ENCODE measurements around the gene HTD2.
"Not testable (repeated sequence)": the region's sequence is repeated elsewhere in the genome, so short reads cannot be mapped to it uniquely, and the experiment has no call there.

HTD2 gene

DNA sequence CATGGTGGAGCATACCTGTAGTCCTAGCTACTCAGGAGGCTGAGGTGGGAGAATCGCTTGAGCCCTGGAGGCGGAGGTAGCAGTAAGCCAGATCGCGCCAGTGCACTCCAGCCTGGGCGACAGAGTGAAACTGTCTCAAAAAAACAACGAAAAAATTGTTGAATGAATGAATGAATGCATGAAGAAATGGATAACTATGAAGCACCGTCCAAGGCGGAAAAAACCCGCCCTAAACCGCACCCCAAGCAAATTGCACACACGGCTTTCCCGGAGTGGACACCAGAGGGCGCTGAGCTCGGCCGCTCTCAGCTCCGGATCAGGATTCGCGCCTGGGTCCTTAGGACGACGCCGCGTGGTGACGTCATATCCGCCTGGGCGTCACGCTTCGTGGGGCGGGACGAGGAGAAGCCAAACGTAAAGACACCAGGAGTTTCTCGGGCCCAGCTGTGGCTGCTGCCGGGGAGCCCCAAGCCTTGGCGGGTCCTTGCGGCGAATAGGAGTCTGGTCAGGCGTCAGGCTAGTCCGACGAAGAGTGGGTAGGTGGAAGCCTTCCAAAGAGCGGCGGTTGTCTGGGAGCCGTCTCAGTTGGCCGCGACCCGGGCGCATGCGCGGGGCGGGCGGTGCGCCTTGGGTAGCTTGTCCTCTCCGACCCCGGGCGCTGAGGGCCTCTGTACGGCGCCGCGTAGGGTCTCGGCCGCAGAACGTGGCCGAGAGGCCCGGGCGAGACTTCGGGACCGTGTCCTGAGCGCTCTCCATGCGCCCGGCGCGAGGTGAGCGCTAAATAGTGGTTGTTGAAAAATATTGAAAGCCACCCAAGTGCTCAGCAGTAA is at the start of gene HTD2, which contains the start of gene RPP14:
HTD2 (plus strand) TSS at position 639 of the 830 bp plus-strand sequence. CDS start 11,094 bp downstream, outside the sequence.
RPP14 (plus strand) TSS at position 364 of the 830 bp plus-strand sequence. CDS start 4,085 bp downstream, outside the sequence.
- peak; percentile 99 for DNase-seq

- no peak for DNase-seq
Measured at GRCh38 chr3:58258392-58259055, 47.8 kb upstream of the HTD2 start.

DNA sequence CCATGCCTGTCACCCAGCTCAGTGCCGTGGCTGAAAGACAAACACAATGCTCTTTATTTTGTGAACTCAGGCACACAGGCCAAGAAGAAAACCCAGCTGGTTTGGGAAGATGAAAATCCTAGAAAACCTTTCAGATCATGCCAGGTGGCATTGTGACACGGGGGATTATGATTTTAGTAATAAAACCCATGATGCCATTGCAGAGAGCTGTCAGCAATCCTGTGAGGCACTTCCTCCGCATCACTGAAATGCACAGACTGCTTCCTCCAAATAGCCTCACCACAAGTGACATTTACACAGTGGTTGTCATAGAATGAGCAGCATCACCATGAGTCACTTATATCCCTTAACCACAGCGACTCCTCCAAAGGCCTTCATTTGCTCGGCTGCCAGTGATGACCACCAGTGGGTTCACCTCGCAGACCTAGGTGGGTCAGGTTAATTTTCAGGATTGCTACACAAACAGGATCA is 46.0 kb upstream of the HTD2 start:
- DNase-seq = peak; percentile 91

DNA sequence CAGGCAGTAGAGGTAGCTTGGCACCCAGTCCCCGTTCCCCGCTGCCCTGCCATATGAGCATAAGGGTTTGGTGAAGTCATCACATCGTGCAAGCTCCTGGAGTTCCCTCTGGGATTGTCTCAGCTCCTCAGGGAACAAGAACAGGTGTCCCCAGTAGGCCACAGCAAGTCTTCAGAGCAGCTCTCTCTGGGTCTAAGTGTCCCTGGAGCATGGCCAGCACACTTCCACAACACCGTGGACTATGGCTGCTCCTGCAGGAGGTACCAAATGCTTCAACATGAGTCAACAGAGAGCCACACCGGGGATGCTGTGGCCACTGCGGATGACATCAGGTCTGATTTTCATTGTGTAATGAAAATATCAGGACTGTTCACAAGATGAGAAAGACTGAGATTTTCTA is 45.6 kb upstream of the HTD2 start:
- peak; percentile 56 for DNase-seq

- no peak for DNase-seq
Measured at GRCh38 chr3:58261954-58262666, 44.2 kb upstream of the HTD2 start.

DNA sequence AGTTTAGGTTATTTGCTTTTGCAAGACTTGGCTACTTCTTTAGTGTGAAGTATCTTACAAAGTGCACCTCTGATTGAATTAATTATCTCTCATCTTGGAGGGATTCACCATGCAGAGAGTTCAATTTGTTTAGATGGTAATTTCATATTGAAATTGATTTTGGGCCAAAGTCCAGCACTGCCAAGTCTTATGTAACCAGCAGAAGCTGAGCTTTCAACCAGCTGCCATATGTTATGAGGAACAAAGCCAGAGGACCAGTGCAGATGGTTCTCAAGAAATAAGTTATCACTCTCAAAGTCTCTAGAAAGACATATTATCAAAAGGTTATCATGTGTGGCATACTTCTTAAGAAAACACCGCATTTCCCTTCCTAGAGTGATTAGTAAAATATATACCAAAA is 39.7 kb upstream of the HTD2 start:
- DNase-seq = no peak

DNA sequence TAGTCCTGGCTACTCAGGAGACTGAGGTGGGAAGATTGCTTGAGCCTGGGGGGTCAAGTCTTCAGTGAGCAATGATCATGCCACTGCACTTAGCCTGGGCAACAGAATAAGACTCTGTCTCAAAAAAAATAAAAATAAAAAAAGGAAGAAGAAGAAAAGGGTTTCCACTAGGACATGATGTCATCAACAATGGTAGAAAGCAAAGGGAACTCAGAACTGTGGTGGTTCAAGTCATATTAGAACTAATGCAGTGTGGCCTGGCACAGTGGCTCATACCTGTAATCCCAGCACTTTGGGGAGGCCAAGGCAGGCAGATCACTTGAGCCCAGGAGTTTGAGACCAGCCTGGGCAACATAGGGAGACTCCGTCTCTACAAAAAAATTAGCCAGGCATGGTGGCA is 38.8 kb upstream of the HTD2 start:
- peak; percentile 39 for DNase-seq

DNA sequence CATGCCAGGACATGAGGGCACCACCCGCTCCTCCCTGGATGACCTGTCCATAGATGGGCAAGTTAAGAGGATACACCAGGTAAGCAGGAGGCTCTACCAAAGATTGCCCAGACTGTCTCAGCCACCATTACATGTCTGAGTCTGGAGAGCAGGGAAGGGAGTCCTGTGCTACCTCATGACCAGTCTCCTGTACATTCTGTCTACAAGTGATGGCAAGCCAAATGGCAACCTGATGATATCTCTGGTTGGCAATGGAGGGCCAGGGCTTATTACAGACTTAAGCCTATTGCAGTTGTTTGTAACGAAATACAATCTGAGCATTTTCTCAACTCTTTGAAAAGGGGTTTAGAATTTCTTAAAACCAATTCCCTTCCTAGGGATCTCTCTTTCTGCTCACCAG is 37.0 kb upstream of the HTD2 start:
- DNase-seq = no peak

- DNase-seq = no peak
Measured at GRCh38 chr3:58270485-58270884, 35.8 kb upstream of the HTD2 start.

DNA sequence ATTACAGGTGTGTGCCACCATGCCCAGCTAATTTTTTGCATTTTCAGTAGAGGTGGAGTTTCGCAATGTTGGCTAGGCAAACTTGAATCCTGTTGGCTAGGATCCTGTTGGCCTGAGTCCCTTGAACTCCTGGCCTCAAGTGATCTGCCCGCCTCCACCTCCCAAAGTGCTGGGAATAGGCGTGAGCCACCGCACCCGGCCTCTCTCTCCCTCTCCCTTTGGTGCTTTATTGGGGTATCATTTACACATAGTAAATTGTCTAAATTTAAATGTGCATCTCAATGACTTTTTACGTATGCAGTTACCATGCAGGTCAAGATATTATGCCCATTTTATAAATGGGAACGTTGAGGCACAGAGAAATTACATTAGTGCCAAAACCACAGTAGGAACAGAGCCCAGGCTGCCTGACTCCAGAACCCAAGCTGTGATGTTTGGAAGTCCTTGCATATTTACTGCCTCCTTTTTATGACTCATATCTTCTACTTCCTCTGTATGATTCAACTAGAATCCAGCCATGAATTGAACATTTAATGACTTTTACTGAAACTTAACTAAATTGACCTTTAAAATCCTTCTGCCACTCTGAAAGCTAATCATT is 34.3 kb upstream of the HTD2 start:
- DNase-seq = peak; percentile 85

DNA sequence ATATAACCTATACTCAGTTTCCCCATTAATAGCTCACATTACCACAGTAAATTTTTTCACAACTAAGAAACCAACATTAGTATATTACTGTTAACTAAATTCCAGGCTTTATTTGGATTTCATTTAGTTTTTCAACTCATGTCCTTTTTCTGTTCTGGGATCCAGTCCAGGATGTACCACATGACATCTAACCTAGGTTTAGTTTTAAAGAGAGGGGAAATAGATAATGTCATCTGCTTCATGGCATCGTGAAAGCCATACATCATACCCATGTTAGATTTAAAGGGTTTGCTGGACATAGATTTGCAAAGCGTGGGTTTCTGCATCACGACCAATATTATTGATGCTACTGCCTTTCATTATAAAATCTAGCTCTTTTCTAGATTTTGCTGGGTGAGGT is 33.4 kb upstream of the HTD2 start:
- no peak for DNase-seq

DNA sequence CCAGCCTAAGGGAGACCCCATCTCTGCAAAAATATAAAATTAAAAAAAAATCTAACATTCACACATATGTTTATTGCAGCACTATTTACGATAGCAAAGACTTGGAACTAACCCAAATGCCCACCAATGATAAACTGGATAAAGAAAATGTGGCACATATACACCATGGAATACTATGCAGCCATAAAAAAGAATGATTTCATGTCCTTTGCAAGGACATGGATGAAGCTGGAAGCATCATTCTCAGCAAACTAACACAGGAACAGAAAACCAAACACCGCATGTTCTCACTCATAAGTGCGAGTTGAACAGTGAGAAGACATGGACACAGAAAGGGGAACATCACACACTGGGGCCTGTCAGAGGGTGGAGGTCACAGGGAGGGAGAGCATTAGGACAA is 33.0 kb upstream of the HTD2 start:
- not testable (repeated sequence) for DNase-seq

GRCh38 chr3:58274027-58274614 is 32.2 kb upstream of the HTD2 start:
- peak; percentile 20 for DNase-seq

DNA sequence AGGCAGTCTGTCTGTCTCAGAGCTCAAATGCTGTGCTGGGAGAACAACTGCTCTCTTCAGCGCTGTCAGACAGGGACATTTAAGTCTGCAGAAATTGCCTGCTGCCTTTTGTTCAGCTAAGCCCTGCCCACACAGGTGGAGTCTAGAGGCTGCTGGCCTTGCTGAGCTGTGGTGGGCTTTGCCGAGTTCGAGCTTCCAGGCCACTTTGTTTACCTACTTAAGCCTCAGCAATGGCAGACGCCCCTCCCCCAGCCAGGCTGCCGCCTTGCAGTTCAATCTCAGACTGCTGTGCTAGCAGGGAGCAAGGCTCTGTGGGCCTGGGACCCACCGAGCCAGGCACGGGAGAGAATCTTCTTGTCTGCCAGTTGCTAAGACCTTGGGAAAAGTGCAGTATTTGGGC is 25.3 kb upstream of the HTD2 start:
- DNase-seq = no peak

DNA sequence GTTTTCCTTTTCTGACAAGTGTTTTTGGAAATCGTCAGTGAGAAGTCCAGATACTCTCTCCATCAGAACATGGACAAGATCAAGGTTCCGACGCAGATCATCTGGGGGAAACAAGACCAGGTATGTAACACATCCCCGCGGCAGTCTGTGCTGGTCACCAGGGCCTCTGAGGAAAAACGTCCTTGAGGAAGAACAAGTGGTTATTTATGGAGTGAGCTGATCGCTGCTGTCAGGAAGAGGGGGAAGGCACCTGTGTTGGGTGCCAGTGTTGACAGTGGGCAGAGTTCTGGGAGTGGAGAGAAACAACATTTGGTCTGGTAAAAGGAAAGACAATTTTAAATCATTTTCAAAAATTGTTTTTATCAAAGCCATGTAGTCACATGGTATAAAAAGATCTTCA is 21.0 kb upstream of the HTD2 start:
- no peak for DNase-seq

DNA sequence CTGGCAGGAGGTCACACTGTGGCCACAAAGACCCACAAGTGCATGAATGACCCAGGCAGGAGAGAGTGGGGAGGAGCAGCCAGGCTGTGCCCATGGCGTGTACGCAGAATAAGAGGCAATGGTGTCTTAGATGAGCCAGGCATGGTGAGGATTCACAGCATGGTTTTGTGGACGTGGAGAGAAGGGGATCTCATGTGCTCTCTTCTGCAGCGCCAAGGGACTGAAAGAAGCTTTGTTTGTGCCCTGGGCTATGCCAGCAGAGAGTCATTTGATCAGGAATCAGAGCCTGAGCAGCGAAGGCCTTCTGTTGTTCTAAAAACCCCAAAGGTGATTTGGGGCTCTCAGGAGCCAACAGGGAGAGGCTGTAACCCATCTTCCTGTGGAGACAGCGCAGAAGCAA is 19.0 kb upstream of the HTD2 start:
- no peak for DNase-seq

DNA sequence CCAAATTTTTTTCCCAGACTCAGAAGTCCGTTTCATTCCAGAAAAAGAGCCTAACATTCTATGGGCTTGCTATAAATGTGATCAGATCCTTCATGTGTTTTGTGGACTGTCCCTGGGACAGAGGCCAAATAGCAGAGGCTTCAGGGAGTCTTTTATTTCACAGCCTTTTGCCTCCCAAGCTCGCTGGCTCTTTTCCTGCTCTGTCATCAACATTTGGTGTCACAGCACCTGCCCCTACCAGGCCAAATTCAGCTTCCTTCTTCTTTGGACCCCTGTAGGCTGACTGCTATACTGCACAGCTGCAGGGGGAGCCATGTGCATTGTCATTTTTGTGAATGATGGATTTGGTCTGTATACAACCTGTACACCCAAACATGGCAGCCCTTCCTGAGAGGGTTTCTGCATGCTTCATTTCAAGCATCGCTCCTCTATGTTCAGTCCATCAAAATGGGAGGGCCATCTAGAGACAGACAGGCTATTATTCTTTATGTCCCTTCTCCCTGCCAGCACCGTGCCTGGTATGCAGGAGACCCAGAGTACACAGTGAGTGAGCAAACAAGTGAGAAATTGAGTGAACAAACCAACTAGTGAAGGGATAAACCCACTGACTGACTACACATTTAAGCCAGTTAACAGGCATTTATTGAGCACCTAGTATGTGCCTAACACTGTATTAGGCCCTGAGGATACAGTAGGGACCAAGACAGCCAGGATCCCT is 18.1 kb upstream of the HTD2 start:
- DNase-seq = no peak

GRCh38 chr3:58288964-58289613 is 17.2 kb upstream of the HTD2 start:
- DNase-seq = not testable (repeated sequence)

GRCh38 chr3:58290446-58290845 is 15.9 kb upstream of the HTD2 start:
- DNase-seq = not testable (repeated sequence)

DNA sequence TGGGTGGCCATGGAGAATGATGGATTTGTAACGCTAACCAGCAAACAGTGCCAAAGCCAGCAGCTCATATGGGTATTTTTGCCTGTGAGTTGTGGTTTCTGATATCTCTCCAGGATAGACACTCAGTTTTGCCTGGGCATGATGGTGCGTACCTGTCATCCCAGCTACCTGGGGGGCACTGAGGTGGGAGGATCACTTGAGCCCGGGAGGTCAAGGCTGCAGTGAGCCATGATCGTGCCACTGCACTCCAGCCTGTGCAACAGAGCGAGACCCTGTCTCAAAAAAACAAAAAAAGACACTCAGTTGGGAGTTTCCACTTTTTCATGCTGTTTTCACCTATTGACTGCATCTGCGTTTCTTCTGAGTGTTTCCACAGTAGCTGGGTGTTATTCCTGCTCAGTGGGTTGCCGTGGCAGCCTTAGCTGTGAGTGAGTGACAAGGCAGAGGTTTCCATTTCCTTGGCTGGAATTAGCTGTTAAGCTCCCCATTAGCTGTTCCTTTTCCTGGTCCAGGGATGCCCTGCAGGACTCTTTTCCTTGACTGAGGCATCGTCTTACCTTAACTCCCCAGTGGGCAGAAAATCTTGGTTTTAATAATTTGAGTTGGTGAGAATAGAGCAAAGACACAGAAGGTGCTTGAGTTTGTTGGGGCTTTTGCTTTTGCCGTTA is 14.5 kb upstream of the HTD2 start:
- DNase-seq = no peak

- no peak for DNase-seq
Measured at GRCh38 chr3:58292866-58293265, 13.5 kb upstream of the HTD2 start.

Data from inflammatory macrophage treated with lipopolysaccharide for 4 hours (primary cell).